Stomach (tissue), 9 donors: ENCODE measurements around the gene TPO. TPM values are rescaled to one million over a fixed set of nuclear protein-coding genes. Genes with fewer than 3 reads are reported as not detected.
"Not testable (repeated sequence)": the region's sequence is repeated elsewhere in the genome, so short reads cannot be mapped to it uniquely, and the experiment has no call there.

Experiments used
- DNase-seq, 2 donors: peaks; one replicate each; pipeline versions ENCODE4 v3.0.0 to v3.0.0-alpha.2; 2013 to 2019
- H3K27ac ChIP-seq, 5 donors: fragments of 200-600 bp in 4 of 5; sonication (generic) in 4 of 5; one replicate each; pipeline ENCODE4 v1.5.1; 2013 to 2019; ENCODE audit warnings: mild to moderate bottlenecking in 1 of 5, moderate library complexity in 1 of 5
- H3K27me3 ChIP-seq, 3 donors: fragments of 200-600 bp; sonication (generic); one replicate each; pipeline ENCODE4 v1.5.1; 2017 to 2019; ENCODE audit warnings: mixed run types in 1 of 3
- H3K36me3 ChIP-seq, 4 donors: fragments of 200-600 bp; sonication (generic); 1 replicate in 3 of 4; 2 replicates in 1 of 4; pipeline ENCODE4 v1.5.1; 2016 to 2019
- H3K4me1 ChIP-seq, 4 donors: fragments of 200-600 bp; sonication (generic); one replicate each; pipeline ENCODE4 v1.5.1; 2016 to 2019
- H3K4me3 ChIP-seq, 4 donors: fragments of 200-600 bp; sonication (generic) in 3 of 4; one replicate each; pipeline ENCODE4 v1.5.1; 2016 to 2019; ENCODE audit warnings: mild to moderate bottlenecking in 1 of 4
- H3K9me3 ChIP-seq, 4 donors: fragments of 200-600 bp; sonication (generic); one replicate each; pipeline ENCODE4 v1.5.1; 2016 to 2019
- CTCF ChIP-seq, 7 experiments: fragments of 450-650 bp in 4 of 7; fragments of 200-600 bp in 3 of 7; sonication (generic) in 3 of 7; IDR thresholded peaks; one replicate each; pipeline ENCODE4 v1.5.1; 2016 to 2019; ENCODE audit warnings: antibody characterized with exemption in 7 of 7, control low read depth in 2 of 7, mild to moderate bottlenecking in 1 of 7
- EP300 ChIP-seq: sonication (generic); formaldehyde crosslinking; IDR thresholded peaks from one replicate; pipeline ENCODE4 v1.6.1; 2017; ENCODE audit warnings: antibody characterized with exemption
- POLR2A ChIP-seq, 4 donors: fragments of 450-650 bp; IDR thresholded peaks; one replicate each; pipeline ENCODE4 v1.6.1; 2016; ENCODE audit warnings: antibody characterized with exemption in 4 of 4, control low read depth in 2 of 4, mild to moderate bottlenecking in 1 of 4, moderate library complexity in 1 of 4
- POLR2AphosphoS5 ChIP-seq, 3 donors: sonication (generic); formaldehyde crosslinking; IDR thresholded peaks; one replicate each; pipeline ENCODE4 v1.6.1; 2016; ENCODE audit warnings: antibody characterized with exemption in 3 of 3
- WGBS, 5 donors: extraction: QIAGEN DNeasy Blood & Tissue Kit in 3 of 5; methylation state at CpG; one replicate each; pipeline versions ENCODE4 v1.1.5 to v1.1.7; 2013 to 2018; 5-methylcytosine and 5-hydroxymethylcytosine counted together
- intact Hi-C: fragments of 100-400 bp; cut with DNase I; formaldehyde crosslinking; loops from one replicate; pipeline ENCODE4 v1.15.1; 2023; ENCODE audit warnings: low total_unique reads
- polyA plus RNA-seq, 3 donors: library from polyadenylated mRNA; stranded (reverse); fragments of 200-250 nt; gene quantifications; one replicate each; pipeline ENCODE4 v1.2.3, GENCODE V29; 2013
- total RNA-seq, 5 donors: library from RNA; depleted of rRNA; stranded (reverse); fragments of >200 nt; gene quantifications; one replicate each; pipeline versions ENCODE4 v1.1.0 to v1.2.3, GENCODE V29; 2014 to 2016
- donor health status: healthy with polysubstance abuse.
- donor health status: Bipolar disorder and iron deficiency.
- donor health status: healthy.

TPO gene
- total and polyA plus RNA-seq, 8 donors, result 0.37 to 92.4 (median 4.3) TPM

- Histone ChIP-seq H3K27me3 (no peaks in the 10 kb centered on the region), H3K36me3 (no peaks in the 10 kb centered on the region), H3K4me3 (no peak overlapping the region), H3K9me3 (peaks cover 0 to 11% (median 0%) of the 10 kb centered on the region in 4 donors), H3K27ac (no peak overlapping the region), H3K4me1 (no peaks in the 10 kb centered on the region)
- WGBS, 5 donors, result 77 to 84% (median 83%) methylated on average over 14 of the region's 14 CpGs
- intact Hi-C loops, result no loop called here
- no peak for DNase-seq
- no peak for TF ChIP-seq CTCF (IDR thresholded peaks at IDR 0.05)
- TF ChIP-seq POLR2AphosphoS5 (IDR thresholded peaks at IDR 0.05), result no peak
- TF ChIP-seq POLR2A (IDR thresholded peaks at IDR 0.05), result no peak
- no peak for TF ChIP-seq EP300
These were observed 37.5 kb upstream of the TPO start for GRCh38 chr2:1375794-1376193.

GRCh38 chr2:1377473-1377872 lies 35.8 kb upstream of the TPO start:
- no peak for DNase-seq
- Histone ChIP-seq H3K36me3 (no peaks in the 10 kb centered on the region), H3K27me3 (no peaks in the 10 kb centered on the region), H3K4me3 (no peak overlapping the region), H3K27ac (no peak overlapping the region), H3K9me3 (peaks cover 0 to 11% (median 0%) of the 10 kb centered on the region in 4 donors), H3K4me1 (no peaks in the 10 kb centered on the region)
- WGBS, 5 donors, result 69 to 90% (median 79%) methylated on average over 4 to 6 of the region's 6 CpGs
- intact Hi-C loops, result no loop called here
- TF ChIP-seq POLR2A (IDR thresholded peaks at IDR 0.05) (no peak), CTCF (IDR thresholded peaks at IDR 0.05) (no peak), EP300 (no peak), POLR2AphosphoS5 (IDR thresholded peaks at IDR 0.05) (no peak)

- intact Hi-C loops, result no loop called here
- Histone ChIP-seq H3K9me3 (peaks cover 0 to 11% (median 0%) of the 10 kb centered on the region in 4 donors), H3K36me3 (no peaks in the 10 kb centered on the region), H3K4me1 (no peaks in the 10 kb centered on the region), H3K4me3 (no peak overlapping the region), H3K27ac (no peak overlapping the region), H3K27me3 (no peaks in the 10 kb centered on the region)
- 64 to 87% (median 71%) methylated on average over 15 to 17 of the region's 17 CpGs for WGBS, 5 donors
- no peak for TF ChIP-seq POLR2A (IDR thresholded peaks at IDR 0.05)
- no peak for TF ChIP-seq EP300
- no peak for TF ChIP-seq CTCF (IDR thresholded peaks at IDR 0.05)
- TF ChIP-seq POLR2AphosphoS5 (IDR thresholded peaks at IDR 0.05), result no peak
- DNase-seq, result no peak
These were observed 34.7 kb upstream of the TPO start for GRCh38 chr2:1378456-1379150.

- Histone ChIP-seq H3K36me3 (no peaks in the 10 kb centered on the region), H3K4me3 (no peak overlapping the region), H3K27me3 (no peaks in the 10 kb centered on the region), H3K27ac (no peak overlapping the region), H3K9me3 (peaks cover 0 to 11% (median 0%) of the 10 kb centered on the region in 4 donors), H3K4me1 (no peaks in the 10 kb centered on the region)
- no peak for DNase-seq
- 77 to 91% (median 79%) methylated on average over 3 of the region's 3 CpGs for WGBS, 5 donors
- TF ChIP-seq POLR2A (IDR thresholded peaks at IDR 0.05), result no peak
- no peak for TF ChIP-seq POLR2AphosphoS5 (IDR thresholded peaks at IDR 0.05)
- TF ChIP-seq CTCF (IDR thresholded peaks at IDR 0.05), result no peak
- no peak for TF ChIP-seq EP300
- intact Hi-C loops, result no loop called here
These were observed 31.6 kb upstream of the TPO start for GRCh38 chr2:1381644-1382043.

- H3K4me3 ChIP-seq, H3K36me3 ChIP-seq, H3K27ac ChIP-seq, DNase-seq, H3K9me3 ChIP-seq, H3K27me3 ChIP-seq, intact Hi-C loops, H3K4me1 ChIP-seq: not testable (repeated sequence)
- WGBS, 5 donors, result 57 to 68% (median 65%) methylated on average over 16 to 18 of the region's 18 CpGs
These were observed 25.1 kb upstream of the TPO start for GRCh38 chr2:1387954-1388725.

- H3K4me3 ChIP-seq, intact Hi-C loops, H3K27ac ChIP-seq, DNase-seq, H3K4me1 ChIP-seq, H3K27me3 ChIP-seq, H3K9me3 ChIP-seq, H3K36me3 ChIP-seq: not testable (repeated sequence)
- 84 to 88% (median 86%) methylated on average over 6 of the region's 6 CpGs for WGBS, 5 donors
These were observed 23.1 kb upstream of the TPO start for GRCh38 chr2:1390118-1390517.
